ENCODE data around the gene DAB2IP. TPM values are rescaled to one million over a fixed set of nuclear protein-coding genes. Genes with fewer than 3 reads are reported as not detected.
A peak's percentile ranks its signal among the peaks of the same experiment; 100 is the strongest.

The DAB2IP gene
- total and polyA plus RNA-seq, 2 of the 4 experiments (the other 2 are of a cell fraction) = 5.6 to 17.2 TPM

- Histone ChIP-seq H3K23ac (ENCODE audit: low read depth, low read length) (peak overlapping the region; percentile 82), H2BK20ac (ENCODE audit: low read depth, low read length) (peak overlapping the region; percentile 27; the same call in 1 of the 2 replicates), H3K4ac (ENCODE audit: low read depth, low read length) (peak overlapping the region; percentile 83), H2BK5ac (ENCODE audit: low read depth, low read length, poor library complexity, severe bottlenecking) (peak overlapping the region; percentile 64), H3K18ac (ENCODE audit: low read depth, low read length) (no peak overlapping the region), H4K91ac (ENCODE audit: insufficient read depth, low read depth, low read length) (peak overlapping the region; percentile 67), H4K8ac (ENCODE audit: low read depth in 2 of 2, low read length in 2 of 2) (peak overlapping the region; percentile 16 to 72; a peak in 2 of 4 replicates), H3K27ac (ENCODE audit: insufficient read depth, low read length) (peak overlapping the region; percentile 71), H2AK9ac (replicated peaks; ENCODE audit: low read depth, low read length, poor library complexity) (peak overlapping the region; percentile 81), H4K20me1 (ENCODE audit: insufficient read depth, low read length) (peaks cover 38% of the 10 kb centered on the region), H3K56ac (ENCODE audit: extremely low read depth, insufficient read depth, low read length) (peak overlapping the region; percentile 20; the same call in 1 of the 2 replicates), H3K9me1 (ENCODE audit: insufficient read depth, low read length) (peaks cover 34% of the 10 kb centered on the region), H3K9me3 (ENCODE audit: control insufficient read depth, insufficient read depth, low read length) (no peaks in the 10 kb centered on the region), H2AFZ (replicated peaks; ENCODE audit: low read length, poor library complexity) (peak overlapping the region; percentile 86), H3K4me1 (ENCODE audit: control insufficient read depth, insufficient read depth, low read length) (peaks cover 35% of the 10 kb centered on the region), H3K36me3 (ENCODE audit: control insufficient read depth, insufficient read depth, low read length) (no peaks in the 10 kb centered on the region), H2BK15ac (ENCODE audit: low read depth, low read length) (peak overlapping the region; percentile 30; the same call in 2 of the 3 replicates), H4K5ac (ENCODE audit: low read depth, low read length) (no peak overlapping the region), H3K9ac (ENCODE audit: low read depth, low read length) (peak overlapping the region; percentile 53), H3K79me1 (ENCODE audit: low read depth in 1 of 2, low read length in 2 of 2) (peaks cover 13 to 80% of the 10 kb centered on the region in 2 experiments; a peak in 3 of 4 replicates), H2BK120ac (ENCODE audit: low read depth, low read length) (peak overlapping the region; percentile 71), H3K14ac (replicated peaks; ENCODE audit: low read depth, low read length) (peak overlapping the region; percentile 82), H3K4me2 (ENCODE audit: low read depth, low read length) (peak overlapping the region; percentile 81), H2AK5ac (ENCODE audit: low read depth, low read length) (peak overlapping the region; percentile 89), H3K4me3 (ENCODE audit: insufficient read depth, low read depth, low read length) (peak overlapping the region; percentile 43), H3K27me3 (ENCODE audit: control insufficient read depth, insufficient read depth, low read length) (no peaks in the 10 kb centered on the region)
- ChIA-PET POLR2A (ENCODE audit: unreplicated experiment) (no interaction called here), CTCF (interaction anchor here (0.9 to 1.2 kb wide), 2 partner anchors 9 to 45 kb away, joined by 3 to 4 read pairs; no protein-coding TSS in a partner anchor)
- dilution Hi-C loops (cut with HindIII; ENCODE audit: low sequenced_read_pairs, unreplicated experiment) = no loop called here
- peak; percentile 43 for DNase-seq
- ATAC-seq (ENCODE audit: low read depth) = peak; percentile 22
- no TSS peak for BruUV-seq (replicated peaks)
- 47% methylated on average over 4 of the region's 11 CpGs; no CpG with 5 or more reads in 1 of the 2 experiments for WGBS, 2 experiments (ENCODE audit: extremely low coverage in 2 of 2, insufficient read length in 1 of 2)
- in situ Hi-C loops (cut with MboI; ENCODE audit: low sequenced_read_pairs) = no loop called here
- TF ChIP-seq MXI1 (IDR thresholded peaks at IDR 0.05; ENCODE audit: borderline replicate concordance, low read depth, low read length) (no peak), FOS (IDR thresholded peaks at IDR 0.05; ENCODE audit: low read depth, low read length) (no peak), RAD21 (IDR thresholded peaks at IDR 0.05; ENCODE audit: low read length) (peak; percentile 56), NFE2L2 (IDR thresholded peaks at IDR 0.05; ENCODE audit: low read depth, low read length) (no peak), SMC3 (IDR thresholded peaks at IDR 0.05; ENCODE audit: low read depth, low read length) (peak; percentile 30; the same call in 1 of the 2 replicates), CHD1 (IDR thresholded peaks at IDR 0.05; ENCODE audit: low read depth, low read length) (no peak), USF2 (IDR thresholded peaks at IDR 0.05; ENCODE audit: low read depth, low read length) (no peak), CEBPB (IDR thresholded peaks at IDR 0.05; ENCODE audit: low read depth, low read length) (no peak), POLR2A (IDR thresholded peaks at IDR 0.05; ENCODE audit: low read depth, low read length) (no peak), CTCF (conservative IDR thresholded peaks at IDR 0.05; ENCODE audit: low read depth, low read length) (peak; percentile 46), BHLHE40 (IDR thresholded peaks at IDR 0.05; ENCODE audit: low read depth, low read length) (no peak), RFX5 (IDR thresholded peaks at IDR 0.05; ENCODE audit: low read depth, low read length) (no peak)
- TF ChIP-seq, protein P1, sequence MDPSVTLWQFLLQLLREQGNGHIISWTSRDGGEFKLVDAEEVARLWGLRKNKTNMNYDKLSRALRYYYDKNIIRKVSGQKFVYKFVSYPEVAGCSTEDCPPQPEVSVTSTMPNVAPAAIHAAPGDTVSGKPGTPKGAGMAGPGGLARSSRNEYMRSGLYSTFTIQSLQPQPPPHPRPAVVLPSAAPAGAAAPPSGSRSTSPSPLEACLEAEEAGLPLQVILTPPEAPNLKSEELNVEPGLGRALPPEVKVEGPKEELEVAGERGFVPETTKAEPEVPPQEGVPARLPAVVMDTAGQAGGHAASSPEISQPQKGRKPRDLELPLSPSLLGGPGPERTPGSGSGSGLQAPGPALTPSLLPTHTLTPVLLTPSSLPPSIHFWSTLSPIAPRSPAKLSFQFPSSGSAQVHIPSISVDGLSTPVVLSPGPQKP (IDR thresholded peaks at IDR 0.05; ENCODE audit: borderline replicate concordance, low read depth, low read length) = no peak
- intact Hi-C loops (cut with micrococcal nuclease) = loop anchor here (2.0 kb wide), 1 partner anchor 249 kb away; no protein-coding TSS in a partner anchor
Observed at GRCh38 chr9:121744002-121744686, 92.7 kb downstream of the DAB2IP start.
